ENCODE data around the gene ETS2.
"Not testable (repeated sequence)": the region's sequence is repeated elsewhere in the genome, so short reads cannot be mapped to it uniquely, and the experiment has no call there.

Gene ETS2

DNA sequence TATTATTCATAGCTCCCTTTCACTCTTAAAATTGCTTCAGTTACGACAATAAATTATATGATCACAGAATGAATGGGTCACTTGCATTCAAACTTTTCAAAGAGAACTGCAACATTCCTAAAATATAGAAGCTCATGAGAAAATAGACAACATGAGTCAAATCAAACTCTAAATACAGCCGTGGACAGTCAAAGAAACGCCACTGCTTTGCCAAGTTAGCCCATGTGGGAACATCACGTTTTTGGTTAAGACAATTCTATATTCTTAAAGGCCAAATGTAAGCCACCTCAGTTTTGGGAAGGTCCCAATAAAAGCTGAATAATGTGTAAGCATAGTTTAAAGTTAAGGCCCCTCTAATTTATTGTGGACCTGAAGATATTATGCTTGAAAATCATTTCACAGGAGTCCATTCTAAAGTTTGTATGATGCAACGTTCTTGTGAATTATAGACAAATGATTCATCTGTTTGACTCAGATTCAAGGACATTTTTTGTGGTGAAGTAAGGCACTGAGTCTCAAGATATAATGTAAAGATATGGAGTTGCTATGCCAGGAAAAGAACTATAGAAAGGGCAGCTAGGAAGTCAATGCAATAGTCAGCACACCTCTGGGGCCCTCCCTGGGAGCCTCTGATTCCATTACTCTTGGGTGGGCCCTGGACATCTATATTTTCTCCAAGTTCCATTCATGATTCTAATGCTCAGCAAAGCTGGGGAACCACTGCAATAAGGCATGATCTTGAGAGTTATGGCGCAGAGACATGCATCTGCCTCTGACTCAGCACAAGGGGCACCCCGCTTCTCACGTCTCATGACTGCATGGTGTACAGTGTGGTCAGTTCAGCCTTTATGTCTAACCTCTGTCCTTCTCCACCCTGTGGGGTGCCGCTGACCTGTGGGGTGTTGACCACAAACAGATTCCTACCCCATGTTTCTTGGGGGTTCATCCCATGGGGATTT, 33.9 kb downstream of the ETS2 start:
- DNase-seq (ENCODE audit: low spot score), result no peak

DNA sequence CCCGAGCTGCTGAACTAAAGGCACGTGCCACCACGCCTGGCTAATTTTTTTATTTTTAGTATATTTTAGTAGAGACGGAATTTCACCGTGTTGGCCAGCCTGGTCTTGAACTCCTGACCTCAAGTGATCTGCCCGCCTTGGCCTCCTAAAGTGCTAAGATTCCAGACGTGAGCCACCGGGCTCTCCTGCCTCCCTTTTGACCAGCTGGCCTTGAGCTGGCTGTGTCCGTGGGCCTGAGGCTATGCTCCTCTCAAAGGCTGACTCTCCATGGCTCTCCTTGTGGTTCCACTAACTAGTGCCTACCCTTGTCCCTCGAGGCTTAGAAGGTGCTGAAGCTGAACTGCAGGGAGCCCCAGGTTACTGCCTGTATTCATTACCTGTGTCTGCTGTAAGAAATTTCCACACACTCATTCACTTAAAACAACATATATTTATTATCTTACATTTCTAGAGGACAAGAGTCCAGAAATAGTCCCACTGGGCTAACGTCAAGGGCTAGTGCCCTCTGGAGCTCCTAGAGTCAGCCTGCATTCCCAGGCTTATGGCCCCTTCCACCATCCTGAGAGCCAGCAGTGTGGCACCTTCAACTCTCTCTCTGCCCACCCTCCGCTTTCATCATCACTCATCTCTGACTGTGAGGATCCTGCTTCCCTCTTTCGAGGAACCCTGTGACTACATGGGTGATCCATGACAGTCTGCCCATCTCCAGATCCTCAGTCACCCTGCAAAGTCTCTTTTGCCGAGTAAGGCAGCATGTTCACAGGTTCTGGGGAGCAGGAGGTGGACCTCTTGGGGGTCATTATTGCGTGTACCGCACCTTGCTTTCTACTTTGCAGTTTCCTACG, 34.9 kb downstream of the ETS2 start:
- DNase-seq (ENCODE audit: low spot score), result no peak

DNA sequence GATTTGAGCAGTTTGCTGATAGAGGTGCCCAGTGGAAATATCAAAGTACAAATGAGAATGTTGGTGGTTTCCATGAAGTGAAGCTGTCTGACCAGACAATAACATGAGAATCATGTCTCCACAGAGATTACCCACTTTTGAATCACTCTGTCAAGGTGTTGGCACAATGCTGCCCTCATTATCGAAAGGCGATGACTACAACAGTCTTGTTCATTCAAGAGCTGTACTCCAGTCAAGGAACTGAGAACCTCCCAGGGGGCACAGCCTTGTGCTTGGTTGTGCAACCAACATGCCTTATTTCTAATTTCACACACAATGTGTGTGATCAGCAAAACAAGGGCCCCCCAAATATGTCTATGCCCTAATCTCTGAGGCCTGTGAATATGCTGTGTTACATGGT, 35.7 kb downstream of the ETS2 start:
- no peak for DNase-seq (ENCODE audit: low spot score)

DNA sequence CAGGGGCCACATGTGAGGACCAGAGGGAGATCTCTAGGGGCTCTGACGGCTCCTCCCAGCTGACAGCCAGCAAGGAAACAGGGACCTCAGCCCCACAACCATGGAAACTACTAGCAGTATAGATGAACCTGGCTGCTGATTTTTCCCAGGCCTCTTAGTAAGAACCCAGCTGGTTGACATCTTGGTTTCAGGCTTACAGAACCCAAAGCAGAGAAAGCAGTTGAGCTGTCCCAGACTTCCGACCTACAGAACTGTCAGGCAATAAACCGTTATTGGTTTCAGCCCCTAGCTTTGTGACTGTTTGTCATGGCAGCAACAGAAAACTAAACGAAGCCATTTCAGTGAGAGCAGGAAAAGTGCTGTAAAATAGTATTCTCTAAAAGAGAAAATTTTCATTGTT, 36.4 kb downstream of the ETS2 start:
- no peak for DNase-seq (ENCODE audit: low spot score)

DNA sequence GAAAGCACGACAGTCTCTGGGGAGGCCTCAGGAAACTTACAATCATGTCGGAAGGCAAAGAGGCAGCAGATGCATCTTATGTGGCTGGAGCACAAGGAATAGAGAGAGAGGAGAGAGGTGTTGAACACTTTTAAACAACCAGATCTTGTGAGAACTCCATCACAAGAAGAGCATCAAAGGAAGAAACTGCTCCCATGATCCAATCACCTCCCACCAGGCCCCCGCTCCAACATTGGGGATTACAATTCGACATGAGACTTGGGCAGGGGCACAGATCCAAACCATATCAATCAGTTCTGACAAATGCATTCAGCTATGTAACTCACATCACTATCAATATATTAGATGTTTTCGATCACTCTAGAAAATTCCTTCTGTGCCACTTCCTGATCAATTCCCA, 37.6 kb downstream of the ETS2 start:
- no peak for DNase-seq (ENCODE audit: low spot score)

DNA sequence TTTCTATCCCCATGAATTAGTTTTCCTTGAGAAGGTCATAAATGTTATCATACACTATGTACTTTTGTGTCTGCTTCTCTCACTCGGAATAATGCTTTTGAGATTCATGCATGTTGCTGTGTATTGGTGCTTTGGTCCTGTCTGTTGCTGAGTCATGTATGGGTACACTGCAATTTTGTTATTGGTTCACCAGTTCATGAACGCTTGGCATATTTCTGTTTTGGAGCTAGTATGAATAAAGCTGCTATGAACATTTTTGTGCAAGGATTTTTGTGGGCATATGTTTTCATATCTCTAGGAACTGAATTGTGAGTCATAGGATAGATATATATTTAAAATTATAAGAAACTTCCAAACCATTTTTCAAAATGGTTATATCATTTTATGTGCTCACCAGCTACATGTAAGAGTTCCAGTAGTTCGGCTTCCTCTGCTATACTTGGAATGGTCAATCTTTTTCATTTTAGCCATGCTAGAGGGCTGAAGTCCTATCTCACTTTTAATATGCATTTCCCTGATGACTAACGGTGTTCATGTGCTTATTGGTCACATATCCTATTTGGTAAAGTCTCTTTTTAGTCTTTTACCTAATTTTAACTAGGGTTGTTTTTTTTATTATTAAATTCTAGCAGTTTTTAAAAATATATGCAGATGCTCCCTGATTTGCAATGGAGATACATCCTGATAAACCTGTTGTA, 38.2 kb downstream of the ETS2 start:
- DNase-seq (ENCODE audit: low spot score), result no peak

DNA sequence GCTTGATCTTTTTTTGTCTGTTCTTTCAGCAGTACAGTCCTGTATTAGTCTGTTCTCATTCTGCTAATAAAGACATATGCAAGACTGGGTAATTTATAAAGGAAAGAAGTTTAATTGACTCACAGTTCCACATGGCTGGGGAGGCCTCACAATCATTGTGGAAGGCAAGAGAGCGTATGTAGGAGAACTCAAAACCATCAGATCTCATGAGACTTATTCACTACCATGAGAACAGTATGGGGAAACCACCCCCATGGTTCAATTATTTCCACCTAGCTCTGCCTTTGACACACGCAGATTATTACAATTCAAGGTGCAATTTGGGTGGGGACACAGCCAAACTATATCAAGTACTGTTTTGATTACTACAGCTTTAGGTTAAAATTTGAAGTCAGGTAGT, 39.6 kb downstream of the ETS2 start:
- not testable (repeated sequence) for DNase-seq (ENCODE audit: low spot score)

DNA sequence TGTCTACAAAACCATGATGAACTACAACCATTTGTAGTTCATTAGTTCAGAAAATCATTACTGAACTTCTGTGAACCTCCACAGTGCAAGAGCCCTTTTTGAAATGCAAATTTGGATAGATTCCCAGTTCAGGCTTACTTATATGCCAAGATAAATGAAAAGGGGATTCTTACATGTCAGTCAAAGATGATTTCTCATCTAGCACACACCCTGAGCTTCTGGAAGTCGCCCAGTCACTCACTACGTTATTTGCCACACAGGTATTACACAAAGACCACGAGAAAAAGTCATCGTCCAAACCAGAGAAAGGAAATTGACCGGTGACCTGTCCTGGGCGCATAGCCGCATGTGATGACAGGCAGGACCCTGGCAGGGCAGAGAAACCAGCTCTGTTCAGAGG, 41.8 kb downstream of the ETS2 start:
- no peak for DNase-seq (ENCODE audit: low spot score)

DNA sequence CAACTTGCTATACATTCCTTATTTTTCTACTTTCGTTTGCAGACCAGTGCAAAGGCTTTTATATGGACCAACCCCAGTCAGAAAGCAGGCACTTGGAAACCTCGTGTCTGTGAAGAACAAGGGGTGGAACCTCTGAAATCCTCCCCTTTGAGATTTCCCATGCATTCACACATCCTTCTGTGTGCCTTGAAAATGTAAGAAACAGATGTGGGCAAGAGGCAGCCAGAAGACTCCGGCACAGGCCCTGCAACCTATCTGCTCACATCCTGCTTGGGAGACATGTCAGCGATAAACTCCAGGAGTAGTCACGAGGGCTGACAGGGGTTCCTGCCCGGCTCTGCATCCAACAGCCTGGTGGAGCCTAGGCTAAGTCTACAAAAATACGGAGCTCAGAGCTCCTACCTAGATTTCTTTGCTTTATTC, 42.5 kb downstream of the ETS2 start:
- no peak for DNase-seq (ENCODE audit: low spot score)

DNA sequence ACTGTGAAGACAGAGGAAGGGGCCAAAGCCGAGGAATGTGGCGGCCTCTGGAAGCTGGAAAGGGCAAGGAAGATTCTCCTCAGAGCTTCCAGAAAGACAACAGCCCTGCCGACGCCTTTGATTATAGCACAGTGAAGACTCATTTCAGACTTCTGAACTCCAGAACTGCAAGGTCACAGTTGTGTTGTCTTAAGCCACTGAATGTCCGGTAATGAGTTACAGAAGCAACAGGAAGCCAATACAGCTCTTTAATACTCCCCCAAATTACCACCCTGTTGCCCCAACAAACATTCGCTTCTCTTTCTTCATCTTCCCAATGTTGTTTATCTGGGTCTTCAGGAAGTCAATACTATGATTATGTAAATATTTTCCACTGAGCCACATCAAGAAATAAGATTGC, 44.0 kb downstream of the ETS2 start:
- DNase-seq (ENCODE audit: low spot score), result no peak

DNA sequence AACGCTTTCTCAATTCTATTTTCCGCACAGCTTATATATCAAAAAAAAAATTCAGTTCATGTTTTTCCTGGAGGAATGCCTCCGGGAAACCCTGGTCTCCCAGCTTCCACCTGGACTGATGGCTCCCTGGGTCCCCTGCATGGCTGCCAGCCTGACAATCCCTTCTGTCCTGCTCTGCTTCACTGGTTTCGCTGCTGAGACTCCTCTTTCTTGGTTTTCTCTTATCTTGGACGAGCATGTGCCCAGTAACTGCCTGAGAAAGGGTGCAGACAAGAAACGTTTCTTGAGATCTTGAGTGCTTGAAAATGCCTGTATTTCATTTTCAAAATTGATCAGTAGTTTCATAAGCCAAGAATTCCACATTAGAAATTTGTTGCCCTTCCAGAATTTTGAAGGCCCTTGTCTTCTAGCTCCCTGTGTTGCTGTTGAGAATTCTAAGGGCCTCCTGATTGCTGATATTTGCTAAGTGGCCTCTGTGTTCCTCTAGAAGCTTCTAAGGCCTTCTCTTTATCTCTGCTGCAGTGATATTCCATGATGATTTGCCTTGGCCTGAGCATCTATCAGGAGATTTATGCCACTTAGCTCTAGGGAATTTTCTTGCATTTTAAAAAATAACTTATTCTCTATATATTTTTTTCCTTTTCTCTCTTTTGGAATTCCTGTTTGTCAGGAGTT, 44.7 kb downstream of the ETS2 start:
- no peak for DNase-seq (ENCODE audit: low spot score)

DNA sequence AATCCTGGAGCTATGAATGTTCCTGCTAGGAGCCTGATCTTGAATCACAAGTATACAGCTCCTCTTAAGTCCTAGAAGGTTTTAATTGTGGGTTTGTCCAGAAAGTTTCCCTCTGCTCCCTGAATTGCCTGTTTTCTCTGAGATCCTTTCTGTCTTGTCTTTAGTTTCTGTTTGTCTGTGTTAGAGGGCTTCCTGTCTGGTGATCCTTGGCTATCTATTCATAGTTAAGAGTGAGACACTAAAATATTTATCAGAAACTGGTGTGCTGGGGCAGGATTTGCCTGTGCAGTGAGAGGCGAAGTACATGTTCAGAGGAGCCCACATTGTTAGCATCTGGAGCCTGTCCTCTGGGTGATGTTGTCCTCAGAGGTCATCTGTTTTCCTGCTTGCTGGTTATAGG, 45.4 kb downstream of the ETS2 start:
- DNase-seq (ENCODE audit: low spot score), result no peak

DNA sequence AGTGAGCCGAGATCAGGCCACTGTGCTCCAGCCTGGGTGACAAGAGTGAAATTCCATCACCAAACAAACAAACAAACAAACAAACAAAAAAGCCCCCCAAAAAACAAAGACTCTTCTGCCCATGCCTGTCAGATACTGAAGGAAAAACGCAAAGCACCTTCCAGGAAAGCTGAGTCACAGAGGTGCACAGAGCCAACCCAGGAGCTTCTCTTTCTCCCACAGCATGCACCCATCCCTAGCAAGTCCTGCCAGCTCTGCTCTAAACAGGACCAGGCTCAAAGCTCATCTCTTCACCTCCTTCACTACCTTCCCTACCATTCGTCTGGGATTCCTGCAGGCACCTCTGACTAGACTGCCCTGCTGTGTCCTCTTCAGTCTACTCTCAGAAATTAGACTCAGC, 46.5 kb downstream of the ETS2 start:
- DNase-seq (ENCODE audit: low spot score), result no peak

DNA sequence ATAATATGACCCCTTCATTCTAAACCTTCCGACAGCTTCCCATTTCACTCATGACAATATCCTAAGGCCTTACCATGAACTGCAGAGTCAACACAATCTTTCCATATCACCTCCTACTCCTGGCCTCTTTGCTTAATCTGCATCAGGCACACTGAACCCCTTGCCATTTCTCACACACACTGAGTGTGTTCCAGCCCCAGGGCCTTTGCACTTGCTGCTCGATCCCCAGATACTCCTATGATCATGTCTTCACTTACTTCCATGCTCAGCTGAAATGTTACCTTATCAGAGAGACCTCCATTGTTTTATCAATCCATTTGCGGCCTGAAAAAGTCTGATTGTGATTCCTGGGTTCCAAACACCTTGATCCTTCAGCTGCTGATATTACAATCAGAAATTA, 47.0 kb downstream of the ETS2 start:
- no peak for DNase-seq (ENCODE audit: low spot score)

DNA sequence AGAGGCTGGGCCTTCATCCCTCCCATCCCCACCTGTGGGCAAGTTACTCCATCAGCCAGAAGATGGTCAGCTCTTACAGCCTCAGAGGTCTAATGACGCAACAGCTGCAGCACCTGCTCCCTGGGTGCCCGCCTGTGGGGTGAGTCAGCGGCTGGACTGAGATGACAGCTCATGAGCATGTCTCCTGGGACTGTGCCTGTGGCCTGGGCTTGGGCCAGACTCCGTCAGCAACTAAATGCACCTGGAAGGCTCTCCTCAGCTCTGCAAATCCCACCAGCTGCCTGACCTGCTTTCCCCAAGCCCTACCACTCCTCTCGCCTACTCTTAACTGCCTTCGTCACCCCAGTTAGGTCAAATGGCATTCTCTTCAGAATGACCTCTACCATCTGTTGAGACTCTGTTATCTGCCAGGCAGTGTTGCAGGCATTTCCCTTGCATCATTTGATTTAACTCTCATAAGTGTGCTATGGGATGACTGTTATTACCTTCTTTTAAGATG, 47.7 kb downstream of the ETS2 start:
- DNase-seq (ENCODE audit: low spot score), result peak; percentile 33

DNA sequence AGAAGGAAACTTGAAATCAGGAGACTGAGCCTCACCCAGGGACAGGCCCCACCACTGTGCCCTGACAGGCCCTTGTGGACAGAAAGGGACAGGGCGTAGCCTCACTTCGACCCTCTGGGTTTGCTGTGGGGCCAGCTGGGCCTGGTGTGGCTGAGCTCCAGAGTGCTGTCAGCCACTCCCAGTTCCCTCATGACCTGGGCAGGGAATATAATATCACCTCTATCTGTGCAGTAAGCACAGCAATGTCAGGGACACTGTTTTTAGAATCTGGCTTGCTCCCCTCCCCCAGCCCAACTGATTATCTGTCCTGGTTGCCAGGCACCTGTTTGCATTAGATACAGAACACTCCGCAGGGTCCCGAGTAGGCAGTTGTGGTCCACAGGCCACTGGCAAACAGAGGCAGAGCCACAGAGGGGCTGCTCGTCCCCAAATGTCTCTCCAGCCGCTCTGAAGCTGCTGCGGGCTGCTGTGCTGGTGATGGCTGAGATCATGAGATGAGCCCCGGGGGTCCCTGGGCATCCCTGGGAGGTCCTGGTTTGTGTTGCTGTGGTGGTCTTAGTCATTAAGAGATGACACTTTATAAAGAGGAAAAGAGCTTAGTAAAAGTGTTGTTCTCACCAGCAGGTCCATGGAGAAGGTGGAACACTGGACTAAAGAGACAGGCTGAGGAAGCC, 51.6 kb downstream of the ETS2 start:
- no peak for DNase-seq (ENCODE audit: low spot score)

DNA sequence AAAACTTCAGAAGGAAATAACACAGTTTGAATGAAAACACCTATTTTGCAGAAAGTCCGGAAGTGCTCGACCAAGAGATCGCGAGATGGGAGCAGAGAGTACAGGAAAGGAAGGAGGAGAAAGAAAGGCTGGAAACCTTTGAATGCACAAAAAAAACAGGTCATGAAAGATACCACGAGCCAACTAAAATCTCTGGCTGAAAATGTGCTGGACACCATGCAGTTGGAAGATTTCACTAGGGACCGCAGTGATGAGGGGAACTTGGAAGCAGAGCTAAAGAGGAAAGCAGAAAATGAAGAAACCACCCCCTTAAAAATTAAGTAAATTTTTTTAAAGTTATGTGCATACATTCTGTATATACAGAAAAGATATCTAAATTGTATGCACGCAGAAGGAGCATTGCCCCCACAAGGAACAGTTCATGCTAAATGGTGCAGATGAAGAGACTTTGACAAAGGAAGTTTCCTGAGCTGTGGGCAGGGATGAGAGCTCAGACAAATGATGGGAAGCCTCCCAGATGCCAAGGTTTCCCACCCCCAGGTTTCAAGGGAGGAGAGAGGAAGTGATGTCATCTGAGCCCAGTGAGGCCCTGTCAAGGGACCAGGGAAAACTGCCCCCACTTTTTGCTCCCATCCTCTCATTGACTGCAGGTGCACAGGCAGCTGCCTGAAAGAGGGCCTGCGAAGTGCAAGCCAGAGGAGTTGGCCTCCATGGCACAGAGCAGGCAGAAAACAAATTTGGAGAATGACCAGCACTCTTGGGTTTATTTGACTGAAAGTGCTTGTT, 52.5 kb downstream of the ETS2 start:
- DNase-seq (ENCODE audit: low spot score), result no peak

DNA sequence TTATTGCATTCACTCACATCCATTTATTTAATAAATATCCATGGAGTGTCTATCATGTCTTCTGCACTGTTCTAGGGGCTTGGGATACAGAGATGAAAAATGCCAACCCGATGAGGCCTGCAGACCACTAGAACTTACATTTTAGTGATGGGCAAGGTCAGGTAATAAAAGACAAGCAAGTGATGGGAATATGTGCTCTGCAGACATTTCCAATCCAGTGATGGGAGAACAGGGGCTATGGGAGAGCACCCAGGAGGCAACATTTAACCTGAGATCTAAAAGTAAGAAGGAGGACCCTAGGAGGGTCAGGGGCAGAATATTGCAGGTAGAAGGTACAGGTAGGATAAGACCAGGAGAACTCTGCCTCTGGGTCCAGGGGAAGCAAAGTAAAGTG, 53.1 kb downstream of the ETS2 start:
- no peak for DNase-seq (ENCODE audit: low spot score)

DNA sequence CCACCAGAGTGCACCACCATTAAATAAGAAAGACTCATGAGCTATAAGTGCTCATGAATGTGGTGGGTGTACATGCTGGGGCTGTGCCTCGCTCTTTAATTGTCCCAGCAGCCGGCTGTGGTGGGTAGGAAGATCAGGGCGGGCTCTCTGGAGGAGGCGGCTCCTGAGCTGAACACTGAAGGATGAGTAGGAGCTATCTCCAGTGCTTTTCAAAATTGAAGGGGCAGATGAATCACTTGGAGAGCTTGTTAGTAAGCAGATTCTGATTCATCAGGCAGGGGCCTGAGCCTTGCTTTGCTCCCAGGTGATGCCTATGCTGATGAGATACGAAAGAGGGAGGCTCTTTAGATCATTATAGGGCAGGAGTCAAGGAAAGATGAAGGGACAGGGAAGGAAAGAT, 54.1 kb downstream of the ETS2 start:
- DNase-seq (ENCODE audit: low spot score), result no peak

DNA sequence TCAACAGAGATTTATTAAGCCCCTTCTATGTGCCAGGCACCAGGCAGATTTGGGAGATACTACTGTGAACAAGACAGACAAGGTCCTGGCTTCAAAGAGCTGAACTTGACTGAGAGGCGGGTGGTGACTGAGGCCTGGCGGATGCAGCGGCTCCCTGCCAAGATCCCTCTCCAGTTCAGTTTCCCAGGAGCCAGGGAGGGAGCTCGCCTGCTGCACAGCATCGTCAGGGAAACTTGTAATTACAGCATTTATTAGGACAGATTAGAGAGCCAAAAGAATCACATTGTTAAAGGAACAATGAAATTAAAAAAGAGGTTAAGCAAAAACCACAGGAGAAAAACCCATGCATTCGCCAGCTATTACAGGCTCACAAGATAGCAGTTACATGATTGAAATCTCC, 55.3 kb downstream of the ETS2 start:
- no peak for DNase-seq (ENCODE audit: low spot score)

All from iPS-NIHi11 (cell line).